SHP77 treated with DMSO at 0.1 percent for 48 hours (cell line): Measurements from ENCODE around the gene FAM9C.
"Not testable (repeated sequence)": the region's sequence is repeated elsewhere in the genome, so short reads cannot be mapped to it uniquely, and the experiment has no call there.

Experiments used
- DNase-seq: peaks from one replicate; lab custom pipeline; 2025; lab: John Stamatoyannopoulos, UW

FAM9C gene

GRCh38 chrX:13044441-13044840, at the start of gene FAM9C:
Gene FAM9C (minus strand): TSS chrX:13044620. CDS start chrX:13043789, 831 bp downstream.
- DNase-seq = no peak

GRCh38 chrX:13093529-13094140, 49.2 kb upstream of the FAM9C start:
- DNase-seq = no peak

- DNase-seq = no peak
Measured at GRCh38 chrX:13092455-13092941, 48.1 kb upstream of the FAM9C start.

- DNase-seq = peak; percentile 15
Measured at GRCh38 chrX:13091111-13091765, 46.8 kb upstream of the FAM9C start.

GRCh38 chrX:13090339-13091110, 46.1 kb upstream of the FAM9C start:
- DNase-seq = peak; percentile 27

- DNase-seq = no peak
Measured at GRCh38 chrX:13090027-13090338, 45.6 kb upstream of the FAM9C start.

GRCh38 chrX:13088156-13088487, 43.7 kb upstream of the FAM9C start:
- DNase-seq = no peak

GRCh38 chrX:13087322-13088155, 43.1 kb upstream of the FAM9C start:
- no peak for DNase-seq

- DNase-seq = not testable (repeated sequence)
Measured at GRCh38 chrX:13086793-13087321, 42.4 kb upstream of the FAM9C start.

- DNase-seq = no peak
Measured at GRCh38 chrX:13086076-13086475, 41.7 kb upstream of the FAM9C start.

- no peak for DNase-seq
Measured at GRCh38 chrX:13085526-13085925, 41.1 kb upstream of the FAM9C start.

- no peak for DNase-seq
Measured at GRCh38 chrX:13084611-13085010, 40.2 kb upstream of the FAM9C start.

GRCh38 chrX:13083755-13084326, 39.4 kb upstream of the FAM9C start:
- not testable (repeated sequence) for DNase-seq

- DNase-seq = no peak
Measured at GRCh38 chrX:13082206-13083065, 38.0 kb upstream of the FAM9C start.

- no peak for DNase-seq
Measured at GRCh38 chrX:13081395-13082205, 37.2 kb upstream of the FAM9C start.

GRCh38 chrX:13080128-13080795, 35.8 kb upstream of the FAM9C start:
- DNase-seq = no peak

GRCh38 chrX:13078739-13079444, 34.5 kb upstream of the FAM9C start:
- peak; percentile 16 for DNase-seq

GRCh38 chrX:13077168-13077567, 32.7 kb upstream of the FAM9C start:
- DNase-seq = no peak
